HepG2 (cell line): Measurements from ENCODE around the gene XAB2. TPM values are rescaled to one million over a fixed set of nuclear protein-coding genes. Genes with fewer than 3 reads are reported as not detected.
A peak's percentile ranks its signal among the peaks of the same experiment; 100 is the strongest.

Experiments
- ARID5B ChIP-seq: IDR thresholded peaks from 2 replicates; pipeline ENCODE4 v1.4.0; 2020; ENCODE audit warnings: mild to moderate bottlenecking, missing genetic modification reagents
- BRF2 ChIP-seq: sonication (generic); formaldehyde crosslinking; IDR thresholded peaks from 2 replicates; pipeline ENCODE4 v1.8.1; 2022; ENCODE audit warnings: mild to moderate bottlenecking, missing genetic modification reagents
- CCDC6 ChIP-seq: sonication (generic); formaldehyde crosslinking; IDR thresholded peaks from 2 replicates; pipeline ENCODE4 v1.8.1; 2022; ENCODE audit warnings: mild to moderate bottlenecking, missing genetic modification reagents, moderate library complexity
- ELK4 ChIP-seq: sonication (generic); formaldehyde crosslinking; IDR thresholded peaks from 2 replicates; pipeline ENCODE4 v1.9.0; 2021; ENCODE audit warnings: missing genetic modification reagents, borderline replicate concordance
- ERF ChIP-seq: IDR thresholded peaks from 2 replicates; pipeline ENCODE4 v1.6.1; 2018; ENCODE audit warnings: missing biosample characterization, missing genetic modification reagents
- GZF1 ChIP-seq: sonication (generic); formaldehyde crosslinking; IDR thresholded peaks from 2 replicates; pipeline ENCODE4 v1.5.1; 2020; ENCODE audit warnings: mild to moderate bottlenecking, missing genetic modification reagents
- LBX2 ChIP-seq: sonication (generic); formaldehyde crosslinking; IDR thresholded peaks from 2 replicates; pipeline ENCODE4 v1.5.0; 2020; ENCODE audit warnings: missing genetic modification reagents, mild to moderate bottlenecking, borderline replicate concordance
- MAX ChIP-seq: IDR thresholded peaks from 2 replicates; pipeline ENCODE4 v1.6.1; 2012; ENCODE audit warnings: inconsistent platforms
- SMC3 ChIP-seq: IDR thresholded peaks from 2 replicates; pipeline ENCODE4 v1.6.1; 2011; ENCODE audit warnings: low read length, improper control_type of control experiment
- TRIM24 ChIP-seq: sonication (generic); formaldehyde crosslinking; IDR thresholded peaks from 2 replicates; pipeline ENCODE4 v1.8.0; 2022; ENCODE audit warnings: mild to moderate bottlenecking, missing genetic modification reagents
- ZFP82 ChIP-seq: sonication (generic); formaldehyde crosslinking; IDR thresholded peaks from 2 replicates; pipeline ENCODE4 v1.5.1; 2020; ENCODE audit warnings: mild to moderate bottlenecking, missing genetic modification reagents, borderline replicate concordance
- ZGPAT ChIP-seq: IDR thresholded peaks from 2 replicates; pipeline ENCODE4 v1.6.1; 2016; ENCODE audit warnings: mild to moderate bottlenecking
- ZMYM3 ChIP-seq: sonication (generic); formaldehyde crosslinking; IDR thresholded peaks from 2 replicates; pipeline ENCODE4 v1.5.1; 2020; ENCODE audit warnings: mild to moderate bottlenecking, missing genetic modification reagents
- ZNF354B ChIP-seq: sonication (generic); formaldehyde crosslinking; IDR thresholded peaks from 2 replicates; pipeline ENCODE4 v1.8.0; 2022; ENCODE audit warnings: mild to moderate bottlenecking, missing genetic modification reagents
- ZNF503 ChIP-seq: sonication (generic); formaldehyde crosslinking; IDR thresholded peaks from 2 replicates; pipeline ENCODE4 v1.4.0; 2020; ENCODE audit warnings: missing genetic modification reagents
- ZNF580 ChIP-seq: IDR thresholded peaks from 2 replicates; pipeline ENCODE4 v1.6.1; 2016; ENCODE audit warnings: low read depth, borderline replicate concordance
- ZNF784 ChIP-seq: sonication (generic); formaldehyde crosslinking; IDR thresholded peaks from 2 replicates; pipeline ENCODE4 v1.5.1; 2020; ENCODE audit warnings: missing genetic modification reagents, mild to moderate bottlenecking, borderline replicate concordance
- polyA plus RNA-seq, 8 experiments: library from polyadenylated mRNA; depleted of rRNA in 3 of 8; stranded (reverse) in 7 of 8; unstranded in 1 of 8; fragments of >200 nt; fragmentation: Illumina TruSeq in 4 of 8; extraction: Trizol in 4 of 8; gene quantifications; 2 replicates each; pipeline versions ENCODE4 v1.2.1 to v1.2.3, GENCODE V29; 2011 to 2016; ENCODE audit warnings: low read depth in 4 of 8, missing spikeins in 1 of 8, mixed read lengths in 1 of 8; ENCODE audit not compliant: insufficient read depth in 1 of 8
- total RNA-seq, 5 experiments: library from RNA; depleted of rRNA; stranded (reverse); fragments of >200 nt; fragmentation: Illumina TruSeq; extraction: Trizol; gene quantifications; 2 replicates each; pipeline ENCODE4 v1.2.3, GENCODE V29; 2016; ENCODE audit warnings: low read depth in 1 of 5

The XAB2 gene
- total and polyA plus RNA-seq, 2 of the 13 experiments (the other 11 are each of a cell fraction or from before 2014, with no cell fraction given) = 6.2 to 23.9 TPM

GRCh38 chr19:7652061-7652641 is 22.8 kb upstream of the XAB2 start (continued):
- TF ChIP-seq ELK4 (CRISPR knock-in tag) (no peak), ARID5B (CRISPR knock-in tag) (peak; percentile 97), SMC3 (peak; percentile 52), BRF2 (CRISPR knock-in tag) (peak; percentile 72; the same call in 1 of the 2 replicates), MAX (peak; percentile 53; the same call in 1 of the 2 replicates), TRIM24 (CRISPR knock-in tag) (peak; percentile 69; the same call in 1 of the 2 replicates), ZGPAT (CRISPR knock-in tag) (peak; percentile 91), CCDC6 (CRISPR knock-in tag) (peak; percentile 54; the same call in 1 of the 2 replicates), ZNF580 (CRISPR knock-in tag) (peak; percentile 30; the same call in 1 of the 2 replicates), ZMYM3 (CRISPR knock-in tag) (peak; percentile 83), GZF1 (peak; percentile 64; the same call in 1 of the 2 replicates), ZFP82 (CRISPR knock-in tag) (0 out of 2 replicates have a peak, but pooled peaks have one; percentile 65), LBX2 (CRISPR knock-in tag) (no peak; the same call in 1 of the 2 replicates), ERF (peak; percentile 74), ZNF784 (peak; percentile 66; the same call in 1 of the 2 replicates), ZNF503 (CRISPR knock-in tag) (0 out of 2 replicates have a peak, but pooled peaks have one; percentile 61), ZNF354B (no peak)
